Panc1 (cell line): Measurements from ENCODE around the gene UNC5B.

Experiments
- SIN3A ChIP-seq: IDR thresholded peaks from 2 replicates; pipeline ENCODE4 v1.6.1; 2012; ENCODE audit warnings: low read depth, mild to moderate bottlenecking, low read length, moderate library complexity, borderline replicate concordance; ENCODE audit not compliant: insufficient read depth
- TF ChIP-seq, protein P1 (sequence below): fragments of 450-650 bp; IDR thresholded peaks from 2 replicates; pipeline ENCODE4 v1.5.1; 2017; ENCODE audit warnings: mild to moderate bottlenecking

GRCh38 chr10:71220689-71221540, 8.5 kb downstream of the UNC5B start:
- TF ChIP-seq, protein P1, sequence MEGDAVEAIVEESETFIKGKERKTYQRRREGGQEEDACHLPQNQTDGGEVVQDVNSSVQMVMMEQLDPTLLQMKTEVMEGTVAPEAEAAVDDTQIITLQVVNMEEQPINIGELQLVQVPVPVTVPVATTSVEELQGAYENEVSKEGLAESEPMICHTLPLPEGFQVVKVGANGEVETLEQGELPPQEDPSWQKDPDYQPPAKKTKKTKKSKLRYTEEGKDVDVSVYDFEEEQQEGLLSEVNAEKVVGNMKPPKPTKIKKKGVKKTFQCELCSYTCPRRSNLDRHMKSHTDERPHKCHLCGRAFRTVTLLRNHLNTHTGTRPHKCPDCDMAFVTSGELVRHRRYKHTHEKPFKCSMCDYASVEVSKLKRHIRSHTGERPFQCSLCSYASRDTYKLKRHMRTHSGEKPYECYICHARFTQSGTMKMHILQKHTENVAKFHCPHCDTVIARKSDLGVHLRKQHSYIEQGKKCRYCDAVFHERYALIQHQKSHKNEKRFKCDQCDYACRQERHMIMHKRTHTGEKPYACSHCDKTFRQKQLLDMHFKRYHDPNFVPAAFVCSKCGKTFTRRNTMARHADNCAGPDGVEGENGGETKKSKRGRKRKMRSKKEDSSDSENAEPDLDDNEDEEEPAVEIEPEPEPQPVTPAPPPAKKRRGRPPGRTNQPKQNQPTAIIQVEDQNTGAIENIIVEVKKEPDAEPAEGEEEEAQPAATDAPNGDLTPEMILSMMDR, result no peak
- no peak for TF ChIP-seq SIN3A
